ENCODE results near the gene BOLA3. TPM values are rescaled to one million over a fixed set of nuclear protein-coding genes. Genes with fewer than 3 reads are reported as not detected.

BOLA3 gene
- total RNA-seq, 4 donors from 2014 or later, result 26.5 to 56.4 (median 37.3) TPM

- no peak for TF ChIP-seq CTCF (IDR thresholded peaks at IDR 0.05; ENCODE audit: low read depth)
Measured at GRCh38 chr2:74105413-74105812, 42.3 kb downstream of the BOLA3 start.

- no peak for TF ChIP-seq CTCF (IDR thresholded peaks at IDR 0.05; ENCODE audit: low read depth)
Measured at GRCh38 chr2:74104839-74105238, 42.9 kb downstream of the BOLA3 start.

- TF ChIP-seq CTCF (IDR thresholded peaks at IDR 0.05; ENCODE audit: low read depth), result no peak
Measured at GRCh38 chr2:74103763-74104162, 43.9 kb downstream of the BOLA3 start.

GRCh38 chr2:74102516-74102915 lies 45.2 kb downstream of the BOLA3 start:
- no peak for TF ChIP-seq CTCF (IDR thresholded peaks at IDR 0.05; ENCODE audit: low read depth)

- no peak for TF ChIP-seq CTCF (IDR thresholded peaks at IDR 0.05; ENCODE audit: low read depth)
Measured at GRCh38 chr2:74101574-74102300, 46.0 kb downstream of the BOLA3 start.

- no peak for TF ChIP-seq CTCF (IDR thresholded peaks at IDR 0.05; ENCODE audit: low read depth)
Measured at GRCh38 chr2:74100254-74101216, 47.2 kb downstream of the BOLA3 start.

- no peak for TF ChIP-seq CTCF (IDR thresholded peaks at IDR 0.05; ENCODE audit: low read depth)
Measured at GRCh38 chr2:74099835-74100234, 47.9 kb downstream of the BOLA3 start.
